C1 segment of cervical spinal cord (tissue), 14 donors: ENCODE measurements around the gene HOXD3.
A peak's percentile ranks its signal among the peaks of the same experiment; 100 is the strongest.

Source experiments
- DNase-seq, 14 donors: peaks; one replicate each; lab custom pipeline; 2025; lab: John Stamatoyannopoulos, UW

HOXD3 gene

DNA sequence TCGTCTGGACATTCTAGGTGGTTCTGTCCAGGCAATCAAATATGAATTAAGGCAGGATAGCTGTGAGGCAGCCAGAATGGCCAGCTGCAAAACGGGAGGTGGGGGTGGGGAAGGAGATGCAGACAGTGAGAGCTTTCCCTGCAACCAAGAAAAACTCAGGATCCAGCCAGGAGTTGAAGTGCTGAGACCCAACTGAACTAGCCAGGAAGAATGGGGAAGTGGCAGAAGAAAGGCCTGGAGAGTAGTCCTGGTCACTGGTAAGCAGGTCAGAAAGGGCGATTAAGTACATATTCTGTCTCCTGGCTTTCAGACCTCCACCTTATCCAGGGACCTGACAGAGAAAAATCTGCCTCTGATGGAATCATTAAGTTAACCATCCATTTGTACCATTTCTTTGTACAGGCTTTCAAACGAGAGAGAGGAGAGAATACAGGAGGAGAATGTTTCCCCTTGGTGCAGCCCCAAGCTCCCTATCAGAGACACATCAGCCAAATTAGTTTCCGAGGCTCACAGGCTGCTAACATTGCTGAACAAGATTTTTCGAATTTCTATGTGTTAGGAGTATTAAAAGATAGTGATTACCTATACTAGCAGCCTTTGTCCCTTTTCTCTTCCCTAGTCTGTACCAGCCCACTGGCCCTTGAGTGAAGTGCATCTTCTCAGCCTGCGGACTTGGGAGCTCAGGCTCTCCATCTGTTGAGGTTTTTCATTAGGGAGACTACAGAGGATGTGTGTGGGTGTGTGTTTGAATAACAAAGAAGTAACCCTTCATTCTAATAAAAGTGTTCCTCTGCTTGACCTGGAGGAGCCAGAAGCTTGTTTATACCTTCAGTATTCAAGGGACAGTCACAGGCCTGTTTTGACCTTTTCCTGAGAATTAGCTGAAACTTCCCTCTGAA is 18.9 kb downstream of the HOXD3 start:
- DNase-seq = peak in 3 of 14 donors; percentile 29 to 71 (median 57)

DNA sequence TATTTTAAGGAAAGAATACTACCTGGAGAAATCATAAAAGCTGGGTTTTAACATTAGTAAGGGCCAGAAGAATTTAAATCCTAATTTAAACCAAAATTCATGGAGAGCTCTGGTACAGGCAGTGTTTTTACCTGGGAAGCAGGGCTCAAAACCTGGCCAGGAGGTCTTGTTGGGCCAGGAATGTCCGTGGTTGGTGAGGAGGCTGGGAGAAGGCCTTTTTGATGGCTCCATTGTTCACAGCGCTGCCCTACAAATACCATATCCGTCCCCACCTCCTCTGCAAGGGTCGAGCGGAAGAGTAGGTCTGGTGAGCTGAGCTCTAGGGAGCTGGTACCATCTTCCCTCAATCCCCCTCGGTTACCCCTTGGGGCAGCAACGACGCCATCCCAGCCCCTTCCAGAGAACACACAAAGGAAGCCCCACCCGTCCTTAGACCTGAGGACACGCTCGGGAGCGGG is 20.5 kb downstream of the HOXD3 start:
- DNase-seq = no peak

DNA sequence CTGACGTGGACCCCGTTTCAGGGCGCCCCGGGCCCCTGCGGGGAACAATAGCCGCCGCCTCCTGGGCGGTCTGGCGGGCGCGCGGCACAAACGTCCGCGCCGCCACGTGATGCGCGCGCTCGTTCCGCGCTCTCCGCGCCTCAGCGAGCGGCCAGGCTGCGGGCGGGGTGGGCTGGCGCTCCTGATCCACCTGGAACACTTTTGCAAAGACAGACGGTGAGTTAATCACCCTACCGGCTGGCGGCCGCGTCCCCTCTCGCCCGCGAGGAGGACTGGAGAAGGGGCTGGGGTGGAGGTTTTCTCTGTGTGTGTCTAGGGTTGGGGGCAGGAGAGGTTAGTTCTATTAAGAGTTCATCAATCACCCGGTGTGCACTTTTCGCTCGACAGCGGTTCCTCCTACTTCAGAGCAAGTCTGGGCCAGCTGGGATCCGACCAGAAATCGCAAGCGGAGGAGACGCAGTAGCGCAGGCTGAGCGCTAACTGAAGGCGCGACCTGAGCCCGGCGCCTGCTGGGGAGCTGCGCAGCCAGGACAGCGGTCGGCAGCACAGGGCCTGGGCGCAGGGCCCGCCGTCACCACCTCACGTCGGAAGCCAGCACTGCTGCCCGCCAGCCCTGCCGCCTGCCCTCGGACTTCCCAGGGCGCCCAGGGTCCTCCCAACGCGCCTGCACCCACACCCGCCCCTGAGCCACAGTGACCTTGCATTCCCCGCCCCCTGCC is 21.1 kb downstream of the HOXD3 start:
- peak in 2 of 14 donors; percentile 39 to 46 for DNase-seq

DNA sequence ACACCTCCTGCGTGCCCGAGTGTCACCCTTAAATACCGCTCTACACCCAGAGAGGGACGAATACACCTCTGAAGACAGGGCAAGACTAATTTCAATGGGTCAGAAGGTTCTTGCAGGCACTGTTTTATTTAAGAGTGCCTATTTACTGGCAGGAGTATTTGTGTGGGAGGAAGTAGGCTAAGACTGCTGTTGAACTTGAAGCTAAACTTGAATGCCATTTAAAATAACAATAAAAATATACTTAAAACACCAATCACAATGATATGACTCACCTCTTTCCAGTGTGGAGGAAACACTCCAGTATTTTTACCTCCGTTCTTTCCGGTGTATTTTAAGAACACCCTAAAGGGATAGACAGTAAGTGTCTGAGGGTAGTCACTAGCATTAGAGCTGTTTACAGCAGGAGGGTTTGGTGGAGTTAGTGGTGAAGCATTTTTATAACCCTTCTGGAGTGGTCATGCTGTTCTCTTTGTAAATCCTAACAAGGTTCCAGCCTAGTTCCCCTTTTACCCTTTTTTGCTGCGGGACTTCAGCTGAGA is 21.7 kb downstream of the HOXD3 start:
- DNase-seq = no peak

DNA sequence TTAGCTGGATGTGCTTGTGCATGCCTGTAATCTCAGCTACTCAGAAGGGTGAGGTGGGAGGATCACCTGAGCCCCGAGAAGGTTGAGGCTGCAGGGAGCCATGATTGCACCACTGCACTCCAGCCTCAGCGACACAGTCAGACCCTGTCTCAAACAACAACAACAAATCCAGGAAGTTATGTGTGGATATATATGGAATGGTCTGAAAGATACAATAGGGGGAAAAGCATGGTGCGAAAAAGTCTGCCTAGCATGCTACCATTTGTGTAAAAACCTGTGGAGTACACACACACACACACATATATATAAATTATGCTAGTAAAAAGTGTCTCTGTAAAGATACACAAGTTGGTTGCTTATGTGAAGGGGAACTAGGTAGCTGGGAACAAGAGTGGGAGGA is 24.4 kb downstream of the HOXD3 start:
- no peak for DNase-seq

DNA sequence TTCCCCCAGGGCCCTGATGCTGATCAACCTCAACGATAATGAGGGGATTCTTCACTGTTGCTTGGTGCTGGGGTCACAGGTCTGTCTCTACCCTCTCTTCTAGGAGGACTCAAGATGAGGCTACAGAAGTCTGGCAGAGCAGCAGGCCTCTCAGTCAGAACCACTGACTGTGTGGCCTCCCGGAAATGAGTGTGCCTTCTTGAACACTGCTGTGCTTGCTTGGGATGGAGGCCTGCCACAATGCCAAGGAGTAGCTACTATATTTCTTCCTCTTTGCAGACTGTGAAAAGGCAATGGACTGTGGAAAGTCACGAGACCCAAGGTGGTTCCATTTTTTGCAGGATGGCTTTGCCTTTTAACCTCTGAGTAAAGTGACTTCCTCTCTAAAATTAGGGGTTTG is 25.6 kb downstream of the HOXD3 start:
- DNase-seq = no peak

DNA sequence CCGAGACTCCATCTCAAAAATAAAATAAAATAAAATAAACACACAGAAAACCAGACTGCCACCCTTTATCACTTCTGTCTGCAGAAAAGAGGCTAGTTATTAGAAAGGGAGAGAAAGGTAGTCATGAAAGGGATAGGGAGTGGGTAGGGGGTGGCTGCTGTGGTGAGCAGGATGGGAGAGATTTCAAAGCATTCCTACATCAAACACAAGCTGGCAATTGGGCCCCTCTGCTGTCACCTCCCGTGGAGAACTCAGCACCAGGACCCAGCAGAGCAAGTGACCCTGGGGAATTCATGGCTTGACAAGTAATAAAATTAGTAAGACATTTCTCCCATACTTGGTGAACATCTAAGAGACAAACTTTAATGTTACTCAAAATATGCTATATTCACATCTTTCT is 27.6 kb downstream of the HOXD3 start:
- no peak for DNase-seq

DNA sequence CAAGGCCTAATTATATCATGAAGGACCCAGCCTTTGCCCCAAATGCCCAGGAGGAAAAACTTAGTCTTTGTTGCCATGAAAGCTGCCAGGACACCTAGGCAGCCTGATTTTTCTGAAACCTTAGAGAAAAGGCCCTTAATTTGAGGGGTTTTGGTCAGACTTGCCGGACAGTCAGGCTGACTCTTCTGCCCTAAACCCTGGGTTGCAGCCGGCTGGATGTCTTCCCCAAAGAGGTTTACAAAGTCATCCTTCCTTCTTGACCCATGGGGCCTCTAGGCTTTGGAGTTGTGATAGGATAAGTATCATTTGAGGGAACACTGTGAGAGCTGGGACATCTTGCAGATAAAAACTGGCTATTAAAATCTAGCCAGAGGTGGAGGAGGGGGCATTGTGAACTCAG is 28.9 kb downstream of the HOXD3 start:
- no peak for DNase-seq

DNA sequence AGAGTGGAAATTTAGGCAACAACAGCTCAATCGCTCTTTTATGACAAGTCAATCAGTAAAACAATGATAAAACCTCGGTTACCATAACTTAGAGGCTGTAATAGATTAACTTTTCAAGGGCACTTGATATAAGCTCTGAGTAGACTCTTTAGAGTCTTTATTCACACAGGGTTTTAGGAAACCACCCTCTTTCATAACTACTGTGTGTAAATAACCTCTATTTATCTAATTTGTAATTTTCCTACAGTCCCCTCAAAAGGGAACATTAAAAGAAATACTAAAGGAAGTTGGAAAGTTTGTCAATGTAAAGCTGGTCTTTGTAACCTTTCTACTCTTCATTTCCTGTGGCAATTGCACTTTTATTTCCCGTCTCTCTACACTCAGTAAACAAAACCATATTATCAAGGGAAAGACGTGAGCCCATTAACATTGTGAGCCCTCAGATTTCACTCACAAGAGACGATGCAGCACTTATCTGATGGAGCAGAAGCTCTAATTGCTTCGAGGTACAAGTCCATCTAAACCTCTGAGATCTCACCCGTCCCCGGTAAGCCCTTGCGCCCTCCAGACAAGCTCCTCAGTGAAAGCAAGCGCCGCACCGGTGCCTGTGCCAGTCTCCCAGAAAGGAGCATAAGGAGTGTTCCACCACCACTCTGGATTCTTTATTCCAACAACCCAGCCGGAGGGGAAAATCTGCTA is 30.2 kb downstream of the HOXD3 start:
- peak in 3 of 14 donors; percentile 27 to 52 (median 37) for DNase-seq

DNA sequence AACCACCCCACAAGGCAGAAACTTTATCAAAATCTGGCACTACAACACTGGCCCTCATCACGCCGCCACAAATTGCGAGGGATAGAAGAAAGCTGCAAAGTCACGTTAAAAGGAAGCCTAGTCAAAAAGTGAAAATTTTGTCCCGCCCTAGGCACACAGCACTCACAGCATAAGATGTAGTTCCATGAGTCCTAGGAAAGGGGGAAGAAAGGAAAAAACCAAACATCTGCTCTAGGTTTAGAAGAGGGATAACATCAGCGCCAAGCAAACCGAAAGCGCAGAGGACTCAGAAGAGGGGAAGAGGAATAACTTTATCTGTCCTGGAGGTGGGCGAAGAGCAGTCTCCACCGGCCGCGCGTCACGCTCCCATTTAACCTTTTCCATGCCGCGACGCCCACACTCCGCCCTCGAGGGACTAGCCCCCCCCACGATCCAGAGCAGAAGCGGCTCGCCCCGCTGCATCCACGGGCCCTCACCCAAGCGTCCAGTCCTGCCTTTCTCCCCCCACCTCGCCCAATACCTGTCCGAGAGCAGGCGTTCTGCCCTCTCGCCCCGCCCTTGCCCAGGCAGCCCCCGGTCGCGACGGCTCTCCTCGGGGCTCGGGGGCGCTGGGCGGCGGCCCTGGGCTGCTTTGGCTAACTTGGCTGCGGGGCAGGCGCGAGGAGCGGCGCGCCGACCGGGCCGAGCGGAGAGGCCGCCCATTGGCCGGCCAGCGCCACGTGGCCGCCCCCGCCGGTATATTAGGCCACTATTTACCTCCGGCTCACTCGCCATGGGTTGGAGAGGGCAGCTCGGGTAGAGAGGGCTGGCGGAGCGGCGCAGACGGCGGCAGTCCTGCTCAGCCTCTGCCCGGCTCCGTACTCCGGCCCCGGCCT is 31.0 kb downstream of the HOXD3 start, which contains the start of gene HOXD1:
HOXD1 (plus strand) TSS at position 770 of the 875 bp plus-strand sequence. CDS start 134 bp downstream, outside the sequence.
- peak in 12 of 14 donors; percentile 30 to 85 (median 63) for DNase-seq

DNA sequence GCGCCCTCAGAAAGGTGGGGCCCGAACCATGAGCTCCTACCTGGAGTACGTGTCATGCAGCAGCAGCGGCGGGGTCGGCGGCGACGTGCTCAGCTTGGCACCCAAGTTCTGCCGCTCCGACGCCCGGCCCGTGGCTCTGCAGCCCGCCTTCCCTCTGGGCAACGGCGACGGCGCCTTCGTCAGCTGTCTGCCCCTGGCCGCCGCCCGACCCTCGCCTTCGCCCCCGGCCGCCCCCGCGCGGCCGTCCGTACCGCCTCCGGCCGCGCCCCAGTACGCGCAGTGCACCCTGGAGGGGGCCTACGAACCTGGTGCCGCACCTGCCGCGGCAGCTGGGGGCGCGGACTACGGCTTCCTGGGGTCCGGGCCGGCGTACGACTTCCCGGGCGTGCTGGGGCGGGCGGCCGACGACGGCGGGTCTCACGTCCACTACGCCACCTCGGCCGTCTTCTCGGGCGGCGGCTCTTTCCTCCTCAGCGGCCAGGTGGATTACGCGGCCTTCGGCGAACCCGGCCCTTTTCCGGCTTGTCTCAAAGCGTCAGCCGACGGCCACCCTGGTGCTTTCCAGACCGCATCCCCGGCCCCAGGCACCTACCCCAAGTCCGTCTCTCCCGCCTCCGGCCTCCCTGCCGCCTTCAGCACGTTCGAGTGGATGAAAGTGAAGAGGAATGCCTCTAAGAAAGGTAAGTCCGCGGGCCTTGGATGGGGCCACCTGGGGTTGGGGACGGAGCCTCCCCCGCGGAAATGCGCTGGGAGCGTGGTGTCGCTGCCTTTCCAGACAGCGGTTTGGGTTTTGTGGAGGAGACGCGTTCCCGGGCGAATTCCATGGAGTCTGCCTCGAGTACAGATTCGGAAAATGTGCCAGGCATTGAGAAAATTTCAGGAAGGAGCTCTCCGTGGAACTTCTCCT is 31.9 kb downstream of the HOXD3 start:
- DNase-seq = peak in 1 of 14 donors; percentile 35

DNA sequence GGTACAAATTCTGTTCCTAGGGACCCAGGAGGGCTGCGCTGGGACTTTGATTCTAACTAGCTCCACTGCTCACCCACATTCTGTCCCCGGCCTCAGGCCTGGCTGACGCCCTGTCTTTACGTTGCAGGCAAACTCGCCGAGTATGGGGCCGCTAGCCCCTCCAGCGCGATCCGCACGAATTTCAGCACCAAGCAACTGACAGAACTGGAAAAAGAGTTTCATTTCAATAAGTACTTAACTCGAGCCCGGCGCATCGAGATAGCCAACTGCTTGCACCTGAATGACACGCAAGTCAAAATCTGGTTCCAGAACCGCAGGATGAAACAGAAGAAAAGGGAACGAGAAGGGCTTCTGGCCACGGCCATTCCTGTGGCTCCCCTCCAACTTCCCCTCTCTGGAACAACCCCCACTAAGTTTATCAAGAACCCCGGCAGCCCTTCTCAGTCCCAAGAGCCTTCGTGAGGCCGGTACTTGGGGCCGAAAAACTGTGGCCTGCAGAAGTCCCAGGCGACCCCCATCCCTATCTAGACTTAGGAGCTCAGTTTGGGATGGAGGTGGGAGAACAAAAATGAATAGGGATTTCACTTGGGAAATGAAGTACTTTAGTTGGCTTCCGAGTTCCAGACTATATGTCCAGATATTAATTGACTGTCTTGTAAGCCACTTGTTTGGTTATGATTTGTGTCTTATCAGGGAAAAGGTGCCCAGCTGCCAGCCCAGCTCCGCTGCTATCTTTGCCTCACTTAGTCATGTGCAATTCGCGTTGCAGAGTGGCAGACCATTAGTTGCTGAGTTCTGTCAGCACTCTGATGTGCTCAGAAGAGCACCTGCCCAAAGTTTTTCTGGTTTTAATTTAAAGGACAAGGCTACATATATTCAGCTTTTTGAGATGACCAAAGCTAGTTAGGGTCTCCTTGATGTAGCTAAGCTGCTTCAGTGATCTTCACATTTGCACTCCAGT is 32.9 kb downstream of the HOXD3 start:
- peak in 3 of 14 donors; percentile 15 to 59 (median 35) for DNase-seq

DNA sequence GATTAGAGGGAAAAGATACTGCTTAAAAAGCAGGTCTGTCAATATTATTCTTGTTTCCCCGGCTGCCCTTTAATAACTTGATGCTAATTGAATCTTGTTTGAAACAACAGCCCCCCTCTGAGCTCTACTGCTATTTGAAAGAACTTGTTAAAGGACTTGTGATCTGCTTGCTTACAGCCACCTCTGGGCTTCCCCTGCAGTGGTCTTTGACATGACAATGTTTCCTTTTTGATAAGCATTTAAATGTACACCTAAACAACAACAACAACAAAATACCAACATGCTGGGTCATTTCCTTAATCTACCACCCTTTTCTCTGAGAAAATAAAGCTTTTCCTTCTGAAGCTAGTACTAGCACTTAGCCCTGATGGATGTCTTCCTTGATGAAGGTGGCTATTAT is 35.2 kb downstream of the HOXD3 start:
- DNase-seq = no peak

DNA sequence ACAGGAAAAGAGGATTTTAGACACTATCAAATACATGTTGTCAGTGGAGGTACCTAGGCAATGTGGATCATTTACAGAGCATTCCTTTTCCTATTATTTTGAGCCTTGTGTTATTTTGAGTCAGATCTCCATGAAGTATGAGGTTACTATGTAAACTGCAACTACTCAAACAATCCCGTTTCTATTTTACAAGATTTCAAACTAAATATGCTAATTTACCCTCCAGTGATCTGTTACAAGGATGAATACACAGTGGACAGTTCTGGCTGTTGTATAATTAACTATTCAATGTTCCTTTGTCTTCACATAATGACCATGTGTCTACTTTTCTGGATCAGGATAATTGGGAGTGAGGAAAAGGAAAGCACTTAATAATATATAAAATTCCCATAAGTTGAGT is 35.9 kb downstream of the HOXD3 start:
- no peak for DNase-seq

DNA sequence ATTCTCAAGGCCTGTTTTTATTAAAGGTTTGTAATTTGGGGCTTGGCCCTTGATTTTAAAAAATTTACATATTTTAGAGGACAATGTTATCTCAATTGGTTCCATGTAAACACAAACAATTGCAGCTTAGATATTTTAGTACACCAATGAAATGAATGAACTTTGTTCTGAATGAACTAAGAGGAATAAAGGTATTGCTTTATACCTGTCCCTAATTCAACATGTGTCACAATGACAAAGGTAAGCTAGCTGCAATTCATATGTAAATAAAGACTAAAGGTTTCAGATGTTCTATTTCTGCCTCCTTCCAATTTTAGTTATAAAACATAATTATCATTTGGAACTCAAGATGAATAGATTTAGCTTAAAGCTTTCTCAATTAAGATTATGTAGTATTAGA is 42.8 kb downstream of the HOXD3 start:
- DNase-seq = no peak

DNA sequence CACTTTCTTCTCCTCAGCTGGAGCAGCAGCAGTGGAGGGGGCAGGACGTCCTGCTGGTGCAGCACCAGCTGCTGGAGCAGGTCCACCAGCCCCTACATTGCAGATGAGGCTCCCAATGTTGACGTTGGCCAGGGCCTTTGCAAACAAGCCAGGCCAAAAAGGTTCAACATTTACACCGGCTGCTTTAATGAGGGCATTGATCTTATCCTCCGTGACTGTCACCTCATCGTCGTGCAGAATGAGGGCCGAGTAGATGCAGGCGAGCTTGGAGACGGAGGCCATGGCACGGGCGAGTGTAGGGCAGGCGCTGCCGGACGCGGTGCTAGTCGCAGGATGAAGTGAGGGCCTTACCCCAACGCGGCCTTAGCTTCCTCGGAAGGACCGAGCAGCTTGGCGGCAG is 43.9 kb downstream of the HOXD3 start:
- DNase-seq = no peak

DNA sequence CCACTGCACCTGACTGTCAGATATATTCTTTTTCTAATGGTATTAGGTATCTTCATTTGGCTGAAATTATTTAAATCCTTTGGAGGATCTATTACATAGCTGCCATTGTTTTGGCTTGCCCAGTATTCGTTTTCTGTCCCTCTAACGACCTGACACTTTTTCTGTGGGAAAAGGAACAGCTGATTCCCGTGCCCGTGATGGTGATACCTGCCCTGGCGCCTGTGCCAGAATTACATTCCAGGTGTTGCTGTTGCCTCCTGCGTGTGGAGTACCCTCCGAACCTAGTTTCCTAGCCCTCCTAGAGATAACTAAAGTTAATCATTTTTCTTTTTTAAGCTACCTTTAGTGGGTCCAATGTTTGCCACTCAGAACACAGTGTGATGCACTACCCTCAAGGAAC is 45.4 kb downstream of the HOXD3 start:
- DNase-seq = no peak

DNA sequence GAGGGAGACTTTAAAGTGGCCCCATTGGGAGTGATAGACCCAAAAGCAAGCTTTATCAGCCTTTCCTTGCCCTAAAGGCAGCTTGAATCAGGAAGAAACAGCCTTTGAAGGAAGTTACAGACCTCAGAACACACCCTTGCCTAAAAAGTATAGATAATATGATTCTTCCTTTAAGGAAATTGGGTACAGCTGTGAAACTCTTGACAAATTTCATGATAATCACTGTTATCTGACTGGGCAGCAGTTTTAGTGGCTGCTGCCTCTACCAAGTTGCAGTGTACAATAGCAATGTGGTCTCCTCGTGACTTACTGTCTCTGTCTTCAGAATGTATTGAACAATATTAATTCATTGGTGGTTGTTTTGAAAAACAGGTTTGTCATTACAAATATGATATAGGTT is 48.0 kb downstream of the HOXD3 start:
- no peak for DNase-seq
